KBM-7 (cell line): ENCODE measurements around the gene INPP4A.

Experiments used
- DNase-seq: peaks from one replicate; pipeline ENCODE4 v3.0.0-alpha.2; 2015
- in situ Hi-C: fragments of 300-500 bp; cut with MboI; formaldehyde crosslinking; loops from 2 replicates; pipeline ENCODE4 v1.14.3; 2020; ENCODE audit warnings: low sequenced_read_pairs, low pct_unique_long_range_greater_than_20kb, mixed read lengths

The INPP4A gene

DNA sequence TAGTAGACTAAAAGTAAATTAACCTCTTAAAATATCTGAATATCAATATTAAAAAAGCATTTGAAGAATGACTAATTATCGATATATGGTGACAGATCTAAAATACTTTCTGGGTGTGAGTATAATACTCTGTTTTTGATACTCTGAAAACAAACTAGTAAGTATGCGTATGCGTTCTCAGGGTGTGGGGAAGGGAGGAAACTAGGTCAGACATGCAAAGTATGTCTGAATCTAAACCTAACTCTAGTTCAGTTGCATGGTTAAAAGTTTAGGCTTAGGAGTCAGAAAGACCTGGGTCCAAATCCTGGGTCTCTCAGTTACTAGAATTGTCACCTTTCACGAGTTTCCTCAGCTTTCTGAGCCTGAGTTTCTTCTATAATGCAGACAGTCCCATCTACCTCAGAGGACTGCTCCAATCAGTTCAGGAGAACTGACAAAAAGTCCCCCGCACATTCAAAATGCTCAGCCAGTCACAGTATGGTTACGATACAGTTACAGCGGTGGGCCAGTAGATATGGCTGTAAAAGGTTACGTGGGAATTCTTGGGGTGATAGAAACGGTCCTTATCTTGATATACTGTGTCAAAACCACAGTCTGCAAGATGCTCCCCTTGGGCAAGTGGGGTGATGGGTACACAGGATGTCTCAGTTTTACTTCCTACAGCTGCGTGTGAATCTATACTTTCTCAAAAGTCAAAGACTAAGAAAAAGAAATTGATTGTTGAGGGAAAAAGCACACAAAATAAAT lies 192.9 kb downstream of the INPP4A start:
- in situ Hi-C loops = loop anchor here (25.0 kb wide), 2 partner anchors 200 to 425 kb away; no protein-coding TSS in a partner anchor
- DNase-seq = no peak

DNA sequence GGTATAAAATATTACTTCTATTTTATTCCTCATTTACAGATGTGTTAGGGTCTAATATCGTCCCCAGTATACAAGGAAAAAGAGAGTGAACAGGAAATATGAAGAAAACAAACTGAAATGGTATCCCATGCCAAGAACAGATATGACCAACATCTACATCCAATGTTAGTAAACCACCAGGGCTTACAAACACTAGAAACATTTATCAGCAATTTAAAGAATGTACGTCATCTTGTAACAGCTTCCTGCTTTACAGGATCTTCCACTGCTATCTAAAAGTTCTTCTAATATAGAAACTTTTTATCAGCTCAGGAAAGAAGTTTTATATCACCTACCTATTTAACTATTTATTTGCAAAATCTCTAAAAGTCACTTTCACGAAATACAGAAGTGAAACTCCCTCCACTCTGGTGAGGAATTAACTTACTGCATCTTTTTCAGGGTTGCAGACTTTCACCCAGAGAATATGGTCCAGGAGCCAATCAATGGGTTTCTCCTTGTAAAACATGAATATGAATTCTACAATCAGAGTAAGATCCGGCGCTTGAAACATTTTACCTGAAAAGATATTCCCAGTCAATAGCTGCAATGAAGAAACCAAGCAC lies 198.9 kb downstream of the INPP4A start:
- in situ Hi-C loops = loop anchor here (25.0 kb wide), 2 partner anchors 194 to 419 kb away; no protein-coding TSS in a partner anchor
- no peak for DNase-seq
